ENCODE data around the gene CYBC1.

Gene CYBC1

DNA sequence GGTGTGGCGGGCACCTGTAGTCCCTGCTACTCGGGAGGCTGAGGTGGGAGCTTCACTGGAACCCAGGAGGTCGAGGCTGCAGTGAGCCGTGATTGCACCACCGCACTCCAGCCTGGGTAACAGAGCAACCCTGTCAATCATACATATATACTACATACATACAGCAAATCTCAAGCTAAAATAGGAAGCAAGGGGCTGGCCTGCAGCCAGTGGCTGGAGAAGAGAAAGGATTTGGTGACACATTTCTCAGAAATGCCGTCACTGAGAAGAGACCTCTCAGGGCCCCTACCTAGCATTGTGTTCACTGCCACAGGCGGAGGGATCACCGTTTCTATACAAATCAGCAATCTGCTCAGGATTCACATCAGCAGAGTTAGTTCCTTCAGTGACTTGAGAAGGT lies 24.9 kb upstream of the CYBC1 start:
- H3K27ac ChIP-seq = no peak overlapping the region
- TF ChIP-seq ZFX (IDR thresholded peaks at IDR 0.05; ENCODE audit: borderline replicate concordance) = no peak
- TF ChIP-seq, protein P1, sequence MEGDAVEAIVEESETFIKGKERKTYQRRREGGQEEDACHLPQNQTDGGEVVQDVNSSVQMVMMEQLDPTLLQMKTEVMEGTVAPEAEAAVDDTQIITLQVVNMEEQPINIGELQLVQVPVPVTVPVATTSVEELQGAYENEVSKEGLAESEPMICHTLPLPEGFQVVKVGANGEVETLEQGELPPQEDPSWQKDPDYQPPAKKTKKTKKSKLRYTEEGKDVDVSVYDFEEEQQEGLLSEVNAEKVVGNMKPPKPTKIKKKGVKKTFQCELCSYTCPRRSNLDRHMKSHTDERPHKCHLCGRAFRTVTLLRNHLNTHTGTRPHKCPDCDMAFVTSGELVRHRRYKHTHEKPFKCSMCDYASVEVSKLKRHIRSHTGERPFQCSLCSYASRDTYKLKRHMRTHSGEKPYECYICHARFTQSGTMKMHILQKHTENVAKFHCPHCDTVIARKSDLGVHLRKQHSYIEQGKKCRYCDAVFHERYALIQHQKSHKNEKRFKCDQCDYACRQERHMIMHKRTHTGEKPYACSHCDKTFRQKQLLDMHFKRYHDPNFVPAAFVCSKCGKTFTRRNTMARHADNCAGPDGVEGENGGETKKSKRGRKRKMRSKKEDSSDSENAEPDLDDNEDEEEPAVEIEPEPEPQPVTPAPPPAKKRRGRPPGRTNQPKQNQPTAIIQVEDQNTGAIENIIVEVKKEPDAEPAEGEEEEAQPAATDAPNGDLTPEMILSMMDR (IDR thresholded peaks at IDR 0.05) = no peak

DNA sequence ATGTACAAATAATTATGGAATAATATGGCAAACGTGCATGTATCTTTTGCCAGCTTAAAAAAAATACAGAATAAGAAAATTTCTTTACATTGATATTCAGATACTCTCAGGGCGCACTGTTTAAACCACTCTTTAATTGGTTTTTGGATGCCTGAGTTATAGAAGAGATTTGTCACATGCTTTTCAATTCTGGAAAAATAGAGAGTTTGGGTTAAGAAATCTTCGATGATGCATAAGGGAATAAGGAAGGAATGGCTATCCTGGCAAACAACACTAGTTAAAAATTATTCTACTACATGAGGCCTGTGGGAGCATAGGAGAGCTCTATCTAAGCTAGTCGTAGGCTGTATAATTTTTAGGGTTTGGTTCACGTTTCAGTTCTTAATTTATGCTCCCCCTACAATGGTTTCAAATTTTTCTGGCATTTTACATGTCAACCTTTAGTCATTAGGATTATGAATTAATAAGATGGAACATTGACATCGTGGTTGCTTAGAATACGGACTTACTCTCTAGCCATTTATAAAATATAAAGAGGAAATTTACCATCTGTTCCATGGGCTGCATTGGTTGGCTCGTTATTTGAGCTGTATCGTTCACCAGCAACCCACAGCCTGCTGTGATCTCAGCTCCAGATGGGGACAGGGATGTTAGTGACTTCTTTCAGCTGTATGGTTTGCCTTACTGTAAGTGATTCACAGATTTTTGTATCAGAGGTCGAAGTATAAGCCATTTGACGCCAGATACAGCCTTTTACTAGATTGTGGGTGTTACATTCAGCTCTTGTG lies 23.9 kb upstream of the CYBC1 start:
- H3K27ac ChIP-seq = no peak overlapping the region
- TF ChIP-seq, protein P1 (IDR thresholded peaks at IDR 0.05) = no peak
- TF ChIP-seq ZFX (IDR thresholded peaks at IDR 0.05; ENCODE audit: borderline replicate concordance) = no peak

DNA sequence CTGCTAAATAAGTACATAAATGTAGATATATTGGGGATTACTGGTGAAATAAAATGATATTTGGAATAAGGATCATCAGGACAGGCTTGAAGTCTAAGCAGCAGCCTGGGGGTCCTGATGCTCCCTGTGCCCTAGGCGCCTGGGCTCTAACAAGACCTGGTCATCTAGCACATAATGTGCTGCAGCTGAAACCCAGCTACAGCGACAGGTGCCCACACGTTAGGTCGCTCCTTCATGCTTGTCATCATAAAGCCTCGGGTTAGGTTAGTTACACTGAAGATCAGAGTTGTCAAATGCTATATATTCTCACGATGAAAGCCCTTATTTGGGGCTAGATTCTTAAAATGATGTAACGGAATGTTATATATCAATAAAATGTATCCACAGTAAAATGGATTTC lies 19.5 kb upstream of the CYBC1 start:
- no peak overlapping the region for H3K27ac ChIP-seq
- no peak for TF ChIP-seq ZFX (IDR thresholded peaks at IDR 0.05; ENCODE audit: borderline replicate concordance)
- TF ChIP-seq, protein P1 (IDR thresholded peaks at IDR 0.05) = no peak

DNA sequence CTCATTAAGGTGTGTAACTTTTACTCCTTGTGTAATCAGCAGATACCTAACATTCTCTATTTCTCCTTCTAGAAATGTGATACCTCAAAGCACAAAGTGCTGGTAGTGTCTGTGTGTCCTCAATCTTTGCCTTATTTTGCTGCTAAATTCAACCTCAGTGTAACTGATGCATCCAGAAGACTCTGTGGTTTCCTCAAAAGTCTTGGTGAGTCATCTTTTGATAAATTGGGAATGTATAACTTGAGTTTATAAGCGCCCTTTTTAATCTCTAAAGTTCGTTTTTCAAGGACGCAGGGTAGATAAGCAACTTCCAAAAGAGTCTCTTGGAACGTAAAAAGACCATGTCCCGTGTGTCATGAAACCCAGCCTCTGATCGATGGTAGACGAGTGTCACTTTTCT lies 18.1 kb upstream of the CYBC1 start:
- TF ChIP-seq, protein P1 (IDR thresholded peaks at IDR 0.05) = no peak
- TF ChIP-seq ZFX (IDR thresholded peaks at IDR 0.05; ENCODE audit: borderline replicate concordance) = no peak
- H3K27ac ChIP-seq = no peak overlapping the region

DNA sequence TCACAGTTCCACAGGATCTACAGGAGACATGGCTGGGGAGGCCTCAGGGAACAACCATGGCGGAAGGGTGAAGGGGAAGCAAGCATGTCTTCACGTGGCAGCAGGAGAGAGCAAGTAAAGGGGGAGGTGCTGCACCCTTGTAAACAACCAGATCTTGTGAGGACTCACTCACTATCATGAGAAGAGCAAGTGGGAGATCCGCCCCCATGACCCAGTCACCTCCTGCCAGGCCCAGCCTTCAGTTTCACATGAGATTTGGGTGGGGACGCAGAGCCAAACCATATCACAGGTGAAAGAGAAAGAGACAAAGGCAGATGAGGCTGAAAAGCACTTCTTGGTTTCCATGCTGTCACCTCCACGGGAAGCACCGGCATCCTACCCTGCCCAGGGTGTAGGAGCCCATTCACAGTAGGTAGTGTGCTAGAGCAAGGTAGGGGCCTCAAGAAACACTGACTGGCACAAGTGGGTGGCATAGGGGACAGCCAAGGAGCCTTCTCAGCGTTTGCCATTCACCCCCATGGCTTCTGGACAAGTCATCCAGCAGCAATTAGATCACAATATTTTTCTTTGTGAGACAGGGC lies 14.6 kb upstream of the CYBC1 start:
- no peak for TF ChIP-seq ZFX (IDR thresholded peaks at IDR 0.05; ENCODE audit: borderline replicate concordance)
- TF ChIP-seq, protein P1 (IDR thresholded peaks at IDR 0.05) = no peak

DNA sequence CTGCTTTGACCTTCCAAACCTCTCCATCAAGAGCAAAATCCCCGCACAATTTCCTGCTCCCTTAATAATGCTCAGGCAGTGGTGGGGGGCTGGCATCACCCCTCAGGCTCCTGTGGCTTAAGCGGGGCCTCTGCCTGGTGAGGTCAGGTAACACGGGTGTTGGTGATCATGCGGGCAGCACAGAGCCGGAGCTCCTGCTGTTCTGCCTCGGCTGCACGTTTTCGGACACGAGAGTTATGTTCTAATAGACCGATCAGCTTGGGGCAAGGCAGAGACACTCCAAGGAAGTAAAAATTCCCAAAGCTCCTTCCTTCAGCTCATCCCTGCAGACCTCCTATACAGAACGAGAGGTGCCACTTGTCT lies 14.0 kb upstream of the CYBC1 start:
- H3K27ac ChIP-seq = no peak overlapping the region
- no peak for TF ChIP-seq ZFX (IDR thresholded peaks at IDR 0.05; ENCODE audit: borderline replicate concordance)
- TF ChIP-seq, protein P1 (IDR thresholded peaks at IDR 0.05) = no peak

More for the DNA sequence above, 14.6 kb upstream of the CYBC1 start:
- no peak overlapping the region for H3K27ac ChIP-seq

DNA sequence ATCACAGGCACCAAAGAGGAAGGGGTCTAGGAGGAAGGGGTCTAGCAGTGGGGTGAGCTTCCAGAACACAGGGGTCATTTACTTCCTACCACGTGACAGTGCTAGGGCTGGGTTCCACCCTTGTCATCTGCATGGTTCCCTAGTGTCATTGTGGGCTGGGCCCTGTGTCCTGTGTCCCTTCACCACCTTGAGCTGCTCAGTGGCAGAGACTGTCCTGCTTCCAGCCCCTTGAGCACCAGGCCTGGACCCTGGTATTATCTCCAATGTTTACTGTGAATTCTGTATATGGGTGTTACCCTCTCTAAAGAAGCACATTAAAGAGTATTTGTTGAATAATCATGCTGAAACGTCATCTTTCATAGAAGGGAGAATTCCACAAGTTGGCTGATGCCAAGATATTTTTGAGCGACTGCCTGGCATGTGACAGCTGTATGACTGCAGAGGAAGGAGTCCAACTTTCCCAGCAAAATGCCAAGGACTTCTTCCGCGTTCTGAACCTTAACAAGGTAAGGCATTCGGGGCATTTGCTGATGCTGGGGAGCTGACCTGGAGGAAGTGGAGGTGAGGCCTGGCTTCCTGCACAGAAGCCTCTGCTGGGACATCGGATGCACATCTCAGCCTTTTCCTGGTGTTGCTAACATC lies 13.5 kb upstream of the CYBC1 start:
- TF ChIP-seq, protein P1 (IDR thresholded peaks at IDR 0.05) = no peak
- no peak for TF ChIP-seq ZFX (IDR thresholded peaks at IDR 0.05; ENCODE audit: borderline replicate concordance)
- no peak overlapping the region for H3K27ac ChIP-seq
